ENCODE measurements around the gene HHAT.

Gene HHAT

GRCh38 chr1:210302501-210302900 is 26.2 kb upstream of the HHAT start:
- Mint-ChIP-seq H3K27me3 (peaks cover 30% of the 10 kb centered on the region), H3K27ac (no peak overlapping the region), H3K4me3 (no peak overlapping the region), H3K9me3 (no peaks in the 10 kb centered on the region), H3K4me1 (no peaks in the 10 kb centered on the region), H3K36me3 (no peaks in the 10 kb centered on the region)
- ATAC-seq: no peak

DNA sequence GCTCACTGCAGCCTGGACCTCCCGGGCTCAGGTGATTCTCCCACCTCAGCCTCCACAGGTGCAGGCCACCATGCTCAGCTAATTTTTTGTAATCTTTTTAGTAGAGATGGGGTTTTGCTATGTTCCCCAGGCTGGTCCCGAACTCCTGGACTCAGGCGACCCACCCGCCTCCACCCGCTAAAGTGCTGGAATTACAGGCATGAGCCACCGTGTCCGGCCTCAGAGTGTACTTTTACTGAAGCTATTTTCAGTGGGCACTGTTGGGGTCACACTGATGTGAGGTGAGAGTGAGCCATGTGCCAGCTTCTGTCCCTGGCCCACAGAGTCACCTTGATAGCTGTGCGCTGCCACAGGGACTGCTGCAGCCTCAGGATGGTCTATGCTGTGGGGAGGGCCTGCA is 25.3 kb upstream of the HHAT start:
- H3K27ac Mint-ChIP-seq: no peak overlapping the region
- no peak overlapping the region for H3K4me3 Mint-ChIP-seq
- H3K9me3 Mint-ChIP-seq: no peaks in the 10 kb centered on the region
- no peaks in the 10 kb centered on the region for H3K4me1 Mint-ChIP-seq
- peaks cover 21% of the 10 kb centered on the region for H3K27me3 Mint-ChIP-seq
- ATAC-seq: no peak
- no peaks in the 10 kb centered on the region for H3K36me3 Mint-ChIP-seq

DNA sequence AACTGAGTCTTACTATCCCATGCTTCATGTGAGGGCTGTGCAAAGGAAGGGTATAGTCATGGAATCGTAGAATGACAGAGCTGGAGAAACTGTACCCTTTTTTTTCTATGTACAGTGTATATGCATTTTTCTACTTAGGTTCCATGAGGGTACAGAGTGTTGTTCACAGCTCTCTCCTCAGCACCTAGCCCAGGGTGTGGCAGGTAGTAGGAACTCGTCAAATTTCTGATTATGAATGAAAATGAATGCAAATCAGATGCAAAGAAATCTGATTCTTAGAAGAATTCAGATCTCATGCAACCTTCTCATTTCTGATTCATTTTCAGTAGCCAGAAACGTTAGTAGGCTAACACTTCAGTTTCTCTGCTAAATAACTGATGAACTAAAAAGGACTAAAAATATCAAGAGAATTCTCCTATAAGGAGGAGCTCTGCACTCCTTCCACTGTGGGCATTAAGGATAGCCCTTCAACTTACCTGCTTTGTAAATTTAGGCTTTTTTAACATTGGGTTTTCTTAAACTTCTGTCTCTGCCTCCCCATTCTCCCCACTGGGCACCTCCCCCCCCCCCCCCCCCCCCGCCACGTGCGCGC is 18.0 kb upstream of the HHAT start:
- H3K9me3 Mint-ChIP-seq: no peaks in the 10 kb centered on the region
- H3K27me3 Mint-ChIP-seq: peaks cover 12% of the 10 kb centered on the region
- no peaks in the 10 kb centered on the region for H3K36me3 Mint-ChIP-seq
- peaks cover 12% of the 10 kb centered on the region for H3K4me1 Mint-ChIP-seq
- H3K4me3 Mint-ChIP-seq: peak overlapping the region; percentile 79
- peak overlapping the region; percentile 76 for H3K27ac Mint-ChIP-seq
- ATAC-seq: no peak

- no peak for ATAC-seq
- H3K9me3 Mint-ChIP-seq: no peaks in the 10 kb centered on the region
- H3K27ac Mint-ChIP-seq: peak overlapping the region; percentile 76
- H3K4me1 Mint-ChIP-seq: peaks cover 12% of the 10 kb centered on the region
- no peaks in the 10 kb centered on the region for H3K36me3 Mint-ChIP-seq
- H3K27me3 Mint-ChIP-seq: peaks cover 12% of the 10 kb centered on the region
- peak overlapping the region; percentile 24 for H3K4me3 Mint-ChIP-seq
Measured at GRCh38 chr1:210311726-210312493, 16.8 kb upstream of the HHAT start.

DNA sequence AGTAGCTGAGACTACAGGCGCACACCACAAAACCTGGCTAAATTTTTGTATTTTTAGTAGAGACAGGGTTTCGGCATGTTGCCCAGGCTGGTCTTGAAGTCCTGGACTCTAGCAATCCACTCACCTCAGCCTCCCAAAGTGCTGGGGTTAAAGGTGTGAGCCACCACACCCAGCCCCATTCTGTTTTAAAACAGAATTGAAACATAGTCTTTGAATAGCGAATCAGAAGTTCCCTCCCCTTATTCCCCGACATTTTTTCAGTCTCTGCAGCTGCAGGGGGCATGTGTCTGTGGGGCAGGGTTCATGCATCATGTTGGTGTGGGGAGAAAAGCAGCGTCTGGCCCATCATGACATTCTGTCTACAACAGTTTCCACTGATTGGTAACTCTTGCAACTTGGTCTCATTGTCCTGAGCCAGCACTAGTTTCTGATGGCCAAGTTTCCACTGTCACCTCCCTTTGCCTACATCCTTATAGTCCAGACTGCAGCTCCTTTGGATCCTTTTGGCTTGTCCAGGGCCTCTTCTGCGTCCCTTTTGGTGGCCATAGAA is 15.6 kb upstream of the HHAT start:
- no peak for ATAC-seq
- Mint-ChIP-seq H3K4me3 (no peak overlapping the region), H3K27ac (no peak overlapping the region), H3K27me3 (peaks cover 12% of the 10 kb centered on the region), H3K4me1 (peaks cover 12% of the 10 kb centered on the region), H3K36me3 (no peaks in the 10 kb centered on the region), H3K9me3 (no peaks in the 10 kb centered on the region)

- Mint-ChIP-seq H3K27me3 (peaks cover 7% of the 10 kb centered on the region), H3K4me3 (no peak overlapping the region), H3K4me1 (peaks cover 12% of the 10 kb centered on the region), H3K27ac (no peak overlapping the region), H3K9me3 (peaks cover 4% of the 10 kb centered on the region), H3K36me3 (no peaks in the 10 kb centered on the region)
- ATAC-seq: no peak
Measured at GRCh38 chr1:210313921-210314320, 14.8 kb upstream of the HHAT start.

GRCh38 chr1:210315529-210315928 is 13.2 kb upstream of the HHAT start:
- peaks cover 12% of the 10 kb centered on the region for H3K4me1 Mint-ChIP-seq
- peaks cover 4% of the 10 kb centered on the region for H3K9me3 Mint-ChIP-seq
- ATAC-seq: no peak
- no peak overlapping the region for H3K27ac Mint-ChIP-seq
- no peak overlapping the region for H3K4me3 Mint-ChIP-seq
- no peaks in the 10 kb centered on the region for H3K36me3 Mint-ChIP-seq
- no peaks in the 10 kb centered on the region for H3K27me3 Mint-ChIP-seq

GRCh38 chr1:210321131-210321530 is 7.6 kb upstream of the HHAT start:
- H3K4me3 Mint-ChIP-seq: no peak overlapping the region
- peaks cover 30% of the 10 kb centered on the region for H3K27me3 Mint-ChIP-seq
- H3K4me1 Mint-ChIP-seq: peaks cover 9% of the 10 kb centered on the region
- ATAC-seq: no peak
- H3K36me3 Mint-ChIP-seq: peaks cover 11% of the 10 kb centered on the region
- H3K27ac Mint-ChIP-seq: no peak overlapping the region
- H3K9me3 Mint-ChIP-seq: peaks cover 12% of the 10 kb centered on the region

DNA sequence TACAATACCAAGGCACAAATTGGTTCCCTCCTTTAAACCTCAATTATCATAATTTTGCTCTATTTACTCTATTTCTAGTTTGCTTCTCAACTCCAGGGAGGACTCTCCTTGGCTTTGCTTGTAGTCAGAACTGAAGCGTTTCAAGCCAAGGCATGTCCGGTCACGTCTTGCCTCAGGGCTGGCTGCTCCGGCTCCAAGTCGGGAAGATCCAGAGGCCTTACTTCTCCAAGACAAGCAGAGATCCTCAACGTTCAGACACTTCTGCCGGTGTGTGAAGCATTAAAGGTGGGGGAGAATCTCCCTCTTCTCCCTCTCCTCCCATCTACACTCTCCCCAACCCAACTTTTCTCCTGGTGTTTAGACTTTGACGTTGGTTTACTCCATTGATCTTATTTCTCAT is 7.2 kb upstream of the HHAT start:
- peaks cover 9% of the 10 kb centered on the region for H3K4me1 Mint-ChIP-seq
- no peak for ATAC-seq

DNA sequence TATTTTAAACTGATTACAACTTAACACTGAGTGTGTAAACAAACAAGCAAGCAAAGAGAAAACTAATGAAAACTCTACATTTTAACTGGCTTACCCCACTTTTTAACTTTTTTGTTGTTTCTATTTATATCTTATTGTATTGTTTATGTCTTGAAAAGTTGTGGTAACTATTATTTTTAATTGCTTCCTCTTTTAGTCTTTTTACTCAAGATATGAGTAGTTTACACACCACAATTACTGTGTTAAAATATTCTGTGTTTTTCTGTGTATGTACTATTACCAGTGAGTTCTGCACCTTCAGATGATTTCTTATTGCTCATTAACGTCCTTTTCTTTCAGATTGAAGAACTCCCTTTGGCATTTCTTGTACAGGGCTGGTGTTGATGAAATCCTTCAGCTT is 4.7 kb upstream of the HHAT start:
- ATAC-seq: no peak
- Mint-ChIP-seq H3K4me3 (no peak overlapping the region), H3K4me1 (peaks cover 16% of the 10 kb centered on the region), H3K9me3 (peaks cover 8% of the 10 kb centered on the region), H3K36me3 (peaks cover 11% of the 10 kb centered on the region), H3K27ac (no peak overlapping the region), H3K27me3 (peaks cover 30% of the 10 kb centered on the region)

More for the DNA sequence above, 7.2 kb upstream of the HHAT start:
- peaks cover 12% of the 10 kb centered on the region for H3K9me3 Mint-ChIP-seq
- peaks cover 30% of the 10 kb centered on the region for H3K27me3 Mint-ChIP-seq
- H3K4me3 Mint-ChIP-seq: no peak overlapping the region
- peaks cover 11% of the 10 kb centered on the region for H3K36me3 Mint-ChIP-seq
- H3K27ac Mint-ChIP-seq: no peak overlapping the region

DNA sequence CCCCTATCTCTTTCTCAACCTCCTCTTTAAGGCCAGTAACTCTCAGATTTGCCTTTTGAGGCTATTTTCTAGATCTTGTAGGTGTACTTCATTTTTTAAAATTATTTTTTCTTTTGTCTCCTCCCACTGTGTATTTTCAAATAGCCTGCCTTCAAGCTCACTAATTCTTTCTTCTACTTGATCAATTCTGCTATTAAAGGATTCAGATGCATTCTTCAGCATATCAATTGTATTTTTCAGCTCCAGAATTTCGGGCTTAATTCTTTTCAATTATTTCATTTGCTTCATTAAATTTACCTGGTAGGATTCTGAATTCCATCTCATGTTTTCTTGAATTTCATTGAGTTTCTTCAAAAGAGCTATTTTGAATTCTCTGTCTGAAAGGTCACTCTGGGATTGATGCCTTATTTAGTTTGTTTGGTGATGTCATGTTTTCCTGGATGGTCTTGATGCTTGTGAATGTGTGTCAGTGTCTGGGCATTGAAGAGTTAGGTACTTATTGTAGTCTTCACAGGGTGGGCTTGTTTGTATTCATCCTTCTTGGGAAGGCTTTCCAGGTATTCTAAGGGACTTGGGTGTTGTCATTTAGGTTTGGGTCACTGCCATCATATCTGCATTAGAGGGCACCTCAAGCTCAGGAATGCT is 3.6 kb upstream of the HHAT start:
- ATAC-seq: no peak
- H3K36me3 Mint-ChIP-seq: peaks cover 11% of the 10 kb centered on the region
- peaks cover 27% of the 10 kb centered on the region for H3K4me1 Mint-ChIP-seq
- H3K27ac Mint-ChIP-seq: no peak overlapping the region
- H3K4me3 Mint-ChIP-seq: no peak overlapping the region
- peaks cover 8% of the 10 kb centered on the region for H3K9me3 Mint-ChIP-seq
- peaks cover 30% of the 10 kb centered on the region for H3K27me3 Mint-ChIP-seq

GRCh38 chr1:210328032-210328745 is 513 bp upstream of the HHAT start:
- Mint-ChIP-seq H3K4me3 (peak overlapping the region; percentile 90), H3K36me3 (peaks cover 11% of the 10 kb centered on the region), H3K27ac (peak overlapping the region; percentile 94), H3K27me3 (peaks cover 19% of the 10 kb centered on the region), H3K9me3 (peaks cover 8% of the 10 kb centered on the region), H3K4me1 (peaks cover 48% of the 10 kb centered on the region)
- no peak for ATAC-seq

GRCh38 chr1:210330279-210330866 is 1.7 kb downstream of the HHAT start:
- Mint-ChIP-seq H3K4me1 (peaks cover 39% of the 10 kb centered on the region), H3K9me3 (peaks cover under 1% of the 10 kb centered on the region), H3K4me3 (peak overlapping the region; percentile 90), H3K27me3 (peaks cover 4% of the 10 kb centered on the region), H3K27ac (peak overlapping the region; percentile 94), H3K36me3 (peaks cover 1% of the 10 kb centered on the region)
- ATAC-seq: no peak

- Mint-ChIP-seq H3K9me3 (no peaks in the 10 kb centered on the region), H3K27me3 (no peaks in the 10 kb centered on the region), H3K4me3 (peak overlapping the region; percentile 51), H3K36me3 (no peaks in the 10 kb centered on the region), H3K4me1 (peaks cover 39% of the 10 kb centered on the region), H3K27ac (peak overlapping the region; percentile 72)
- ATAC-seq: no peak
Measured at GRCh38 chr1:210332233-210332632, 3.5 kb downstream of the HHAT start.

All from stimulated activated memory B cell treated with anti-CD40 and anti-IgM and Interleukin-4, amounts not matched to agents 10 μg/mL and 1 μg/mL and 100 μg/mL, for 72 hours (primary cell).